GM23248 (cell line): ENCODE data around the gene OSBP2.

ENCODE experiments used
- EZH2 ChIP-seq: fragments of 200-600 bp; sonication (generic); IDR thresholded peaks from 2 replicates; pipeline ENCODE4 v1.6.1; 2018; ENCODE audit warnings: antibody characterized with exemption, mild to moderate bottlenecking; ENCODE audit not compliant: insufficient read depth, poor library complexity, severe bottlenecking
- EZH2phosphoT487 ChIP-seq: fragments of 200-600 bp; sonication (generic); IDR thresholded peaks from 2 replicates; pipeline ENCODE4 v1.6.1; 2018; ENCODE audit warnings: antibody characterized with exemption, moderate library complexity, mild to moderate bottlenecking, low read depth; ENCODE audit not compliant: insufficient read depth

GRCh38 chr22:30887861-30888260, 193.2 kb downstream of the OSBP2 start:
- TF ChIP-seq EZH2 (no peak), EZH2phosphoT487 (no peak)
